ENCODE results near the gene L2HGDH.

L2HGDH gene

DNA sequence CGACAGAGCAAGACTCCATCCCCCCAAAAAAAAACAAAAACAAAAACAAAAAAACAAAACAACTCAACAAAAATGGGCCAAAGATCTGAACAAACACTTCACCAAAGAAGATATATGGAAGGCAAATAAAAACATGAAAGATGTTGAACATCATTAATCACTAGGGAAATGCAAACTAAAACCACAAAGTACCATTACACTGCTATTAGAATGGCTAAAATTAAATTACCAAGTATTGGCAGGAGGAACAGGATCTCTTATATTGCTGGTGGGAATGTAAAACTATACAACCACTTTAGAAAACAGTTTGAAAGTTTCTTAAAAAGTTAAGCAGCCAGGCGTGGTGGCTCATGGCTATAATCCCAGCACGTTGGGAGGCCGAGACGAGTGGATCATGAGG lies 93.5 kb downstream of the L2HGDH start:
- H3F3A ChIP-seq (ENCODE audit: insufficient read depth, low read length), result no peaks in the 10 kb centered on the region
- H3K9ac ChIP-seq (ENCODE audit: low read length), result no peak overlapping the region
- H3K9me3 ChIP-seq (ENCODE audit: low read length), result no peaks in the 10 kb centered on the region
- TF ChIP-seq, protein P1, sequence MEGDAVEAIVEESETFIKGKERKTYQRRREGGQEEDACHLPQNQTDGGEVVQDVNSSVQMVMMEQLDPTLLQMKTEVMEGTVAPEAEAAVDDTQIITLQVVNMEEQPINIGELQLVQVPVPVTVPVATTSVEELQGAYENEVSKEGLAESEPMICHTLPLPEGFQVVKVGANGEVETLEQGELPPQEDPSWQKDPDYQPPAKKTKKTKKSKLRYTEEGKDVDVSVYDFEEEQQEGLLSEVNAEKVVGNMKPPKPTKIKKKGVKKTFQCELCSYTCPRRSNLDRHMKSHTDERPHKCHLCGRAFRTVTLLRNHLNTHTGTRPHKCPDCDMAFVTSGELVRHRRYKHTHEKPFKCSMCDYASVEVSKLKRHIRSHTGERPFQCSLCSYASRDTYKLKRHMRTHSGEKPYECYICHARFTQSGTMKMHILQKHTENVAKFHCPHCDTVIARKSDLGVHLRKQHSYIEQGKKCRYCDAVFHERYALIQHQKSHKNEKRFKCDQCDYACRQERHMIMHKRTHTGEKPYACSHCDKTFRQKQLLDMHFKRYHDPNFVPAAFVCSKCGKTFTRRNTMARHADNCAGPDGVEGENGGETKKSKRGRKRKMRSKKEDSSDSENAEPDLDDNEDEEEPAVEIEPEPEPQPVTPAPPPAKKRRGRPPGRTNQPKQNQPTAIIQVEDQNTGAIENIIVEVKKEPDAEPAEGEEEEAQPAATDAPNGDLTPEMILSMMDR (IDR thresholded peaks at IDR 0.05; ENCODE audit: low read length), result no peak
- no peak for TF ChIP-seq EZH2 (IDR thresholded peaks at IDR 0.05; ENCODE audit: borderline replicate concordance, low read length)
- peaks cover 24% of the 10 kb centered on the region for H3K4me1 ChIP-seq (ENCODE audit: insufficient read depth, low read length, severe bottlenecking)
- no peaks in the 10 kb centered on the region for H3K36me3 ChIP-seq (ENCODE audit: insufficient read depth, low read length)
- H3K4me3 ChIP-seq (ENCODE audit: low read depth, low read length, poor library complexity, severe bottlenecking), result no peak overlapping the region
- H4K20me1 ChIP-seq (ENCODE audit: insufficient read depth, low read length), result no peaks in the 10 kb centered on the region
- H2AFZ ChIP-seq (ENCODE audit: low read length), result no peak overlapping the region
- H3K4me2 ChIP-seq (ENCODE audit: low read length), result no peak overlapping the region
- H3K27me3 ChIP-seq (ENCODE audit: insufficient read depth, low read length), result no peaks in the 10 kb centered on the region
- H3K9me2 ChIP-seq (ENCODE audit: low read depth, low read length), result no peaks in the 10 kb centered on the region
- H3K79me2 ChIP-seq (ENCODE audit: insufficient read depth, low read length), result peaks cover 81% of the 10 kb centered on the region
- no peak overlapping the region for H3K27ac ChIP-seq (ENCODE audit: low read depth, low read length, poor library complexity, severe bottlenecking)

DNA sequence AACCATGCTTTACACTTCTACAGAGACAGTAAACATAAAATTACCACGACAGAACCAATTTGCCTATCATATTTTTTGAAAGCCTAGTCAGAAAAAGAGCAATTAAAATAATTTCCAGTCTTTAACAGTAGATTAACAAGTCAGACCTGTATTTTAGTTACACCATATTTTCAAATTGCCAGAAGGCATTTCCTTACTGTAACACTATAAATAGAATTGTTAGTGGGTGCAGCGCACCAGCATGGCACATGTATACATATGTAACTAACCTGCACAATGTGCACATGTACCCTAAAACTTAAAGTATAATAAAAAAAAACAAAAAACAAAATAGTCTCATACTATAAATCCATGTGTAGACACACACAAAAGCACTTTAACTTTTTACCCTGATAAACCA lies 96.6 kb downstream of the L2HGDH start:
- no peak overlapping the region for H3K4me2 ChIP-seq (ENCODE audit: low read length)
- H3K9ac ChIP-seq (ENCODE audit: low read length), result no peak overlapping the region
- no peaks in the 10 kb centered on the region for H3K9me3 ChIP-seq (ENCODE audit: low read length)
- TF ChIP-seq, protein P1 (IDR thresholded peaks at IDR 0.05; ENCODE audit: low read length), result no peak
- TF ChIP-seq EZH2 (IDR thresholded peaks at IDR 0.05; ENCODE audit: borderline replicate concordance, low read length), result no peak
- no peaks in the 10 kb centered on the region for H3K9me2 ChIP-seq (ENCODE audit: low read depth, low read length)
- no peak overlapping the region for H3K27ac ChIP-seq (ENCODE audit: low read depth, low read length, poor library complexity, severe bottlenecking)
- H4K20me1 ChIP-seq (ENCODE audit: insufficient read depth, low read length), result no peaks in the 10 kb centered on the region
- no peaks in the 10 kb centered on the region; the same call in 1 of the 2 replicates for H3K36me3 ChIP-seq (ENCODE audit: insufficient read depth, low read length)
- no peak overlapping the region for H2AFZ ChIP-seq (ENCODE audit: low read length)
- H3K4me1 ChIP-seq (ENCODE audit: insufficient read depth, low read length, severe bottlenecking), result peaks cover 1% of the 10 kb centered on the region
- no peaks in the 10 kb centered on the region for H3K27me3 ChIP-seq (ENCODE audit: insufficient read depth, low read length)
- H3F3A ChIP-seq (ENCODE audit: insufficient read depth, low read length), result no peaks in the 10 kb centered on the region
- peaks cover 57% of the 10 kb centered on the region for H3K79me2 ChIP-seq (ENCODE audit: insufficient read depth, low read length)
- H3K4me3 ChIP-seq (ENCODE audit: low read depth, low read length, poor library complexity, severe bottlenecking), result no peak overlapping the region

DNA sequence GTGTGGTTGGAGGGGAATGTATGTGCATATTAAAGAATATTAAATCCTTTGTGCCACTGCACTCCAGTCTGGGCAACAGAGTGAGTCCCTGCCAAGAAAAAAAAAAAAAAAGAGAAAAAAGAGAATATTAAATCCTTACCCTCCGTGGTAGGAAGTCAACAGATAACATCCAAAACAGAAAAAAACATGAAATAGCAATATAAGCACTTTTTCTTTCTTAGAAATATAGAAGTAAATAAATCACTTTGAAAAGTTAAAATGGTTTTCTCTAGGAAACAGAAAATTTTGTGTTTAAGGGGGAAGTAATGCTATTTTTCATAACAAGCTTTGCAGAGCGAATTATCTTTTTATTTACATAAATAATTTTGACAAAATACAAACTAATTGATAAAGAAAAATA lies 98.2 kb downstream of the L2HGDH start:
- no peak overlapping the region for H3K4me2 ChIP-seq (ENCODE audit: low read length)
- H4K20me1 ChIP-seq (ENCODE audit: insufficient read depth, low read length), result no peaks in the 10 kb centered on the region
- H3K4me1 ChIP-seq (ENCODE audit: insufficient read depth, low read length, severe bottlenecking), result no peaks in the 10 kb centered on the region
- H3F3A ChIP-seq (ENCODE audit: insufficient read depth, low read length), result no peaks in the 10 kb centered on the region
- no peak for TF ChIP-seq EZH2 (IDR thresholded peaks at IDR 0.05; ENCODE audit: borderline replicate concordance, low read length)
- TF ChIP-seq, protein P1 (IDR thresholded peaks at IDR 0.05; ENCODE audit: low read length), result no peak
- H3K36me3 ChIP-seq (ENCODE audit: insufficient read depth, low read length), result no peaks in the 10 kb centered on the region; the same call in 1 of the 2 replicates
- H3K27me3 ChIP-seq (ENCODE audit: insufficient read depth, low read length), result no peaks in the 10 kb centered on the region
- no peak overlapping the region for H3K27ac ChIP-seq (ENCODE audit: low read depth, low read length, poor library complexity, severe bottlenecking)
- no peak overlapping the region for H3K4me3 ChIP-seq (ENCODE audit: low read depth, low read length, poor library complexity, severe bottlenecking)
- no peaks in the 10 kb centered on the region for H3K9me2 ChIP-seq (ENCODE audit: low read depth, low read length)
- no peak overlapping the region for H3K9ac ChIP-seq (ENCODE audit: low read length)
- peaks cover 45% of the 10 kb centered on the region for H3K79me2 ChIP-seq (ENCODE audit: insufficient read depth, low read length)
- H2AFZ ChIP-seq (ENCODE audit: low read length), result no peak overlapping the region
- H3K9me3 ChIP-seq (ENCODE audit: low read length), result no peaks in the 10 kb centered on the region

All from OCI-LY1 (cell line).